ENCODE data around the gene EMX1. TPM values are rescaled to one million over a fixed set of nuclear protein-coding genes. Genes with fewer than 3 reads are reported as not detected.

The EMX1 gene
- total RNA-seq, 2 donors from 2014 or later: not detected

GRCh38 chr2:72961853-72962468 lies 44.6 kb downstream of the EMX1 start:
- no peak for ATAC-seq (replicated peaks)
- no peaks in the 10 kb centered on the region for H3K27me3 Mint-ChIP-seq
- H3K4me3 Mint-ChIP-seq: no peak overlapping the region
- peaks cover 3% of the 10 kb centered on the region for H3K4me1 Mint-ChIP-seq
- no peak overlapping the region for H3K27ac Mint-ChIP-seq
- H3K9me3 Mint-ChIP-seq: no peaks in the 10 kb centered on the region
- no peaks in the 10 kb centered on the region for H3K36me3 Mint-ChIP-seq (ENCODE audit: low read depth)

- no peak overlapping the region for H3K4me3 Mint-ChIP-seq
- H3K9me3 Mint-ChIP-seq: no peaks in the 10 kb centered on the region
- no peaks in the 10 kb centered on the region for H3K4me1 Mint-ChIP-seq
- H3K27me3 Mint-ChIP-seq: no peaks in the 10 kb centered on the region
- H3K36me3 Mint-ChIP-seq (ENCODE audit: low read depth): no peaks in the 10 kb centered on the region
- ATAC-seq (replicated peaks): no peak
- H3K27ac Mint-ChIP-seq: peak overlapping the region; percentile 75
These were observed 45.6 kb downstream of the EMX1 start for GRCh38 chr2:72962911-72963310.

GRCh38 chr2:72963423-72964145 lies 46.3 kb downstream of the EMX1 start:
- H3K4me1 Mint-ChIP-seq: no peaks in the 10 kb centered on the region
- H3K27ac Mint-ChIP-seq: peak overlapping the region; percentile 75
- no peaks in the 10 kb centered on the region for H3K27me3 Mint-ChIP-seq
- no peak for ATAC-seq (replicated peaks)
- no peaks in the 10 kb centered on the region for H3K9me3 Mint-ChIP-seq
- H3K4me3 Mint-ChIP-seq: no peak overlapping the region
- no peaks in the 10 kb centered on the region for H3K36me3 Mint-ChIP-seq (ENCODE audit: low read depth)

GRCh38 chr2:72964146-72964525 lies 46.8 kb downstream of the EMX1 start:
- ATAC-seq (replicated peaks): no peak
- Mint-ChIP-seq H3K4me3 (no peak overlapping the region), H3K4me1 (no peaks in the 10 kb centered on the region), H3K9me3 (no peaks in the 10 kb centered on the region), H3K36me3 (ENCODE audit: low read depth) (no peaks in the 10 kb centered on the region), H3K27me3 (no peaks in the 10 kb centered on the region), H3K27ac (no peak overlapping the region)

GRCh38 chr2:72965016-72965415 lies 47.7 kb downstream of the EMX1 start:
- no peak overlapping the region for H3K4me3 Mint-ChIP-seq
- H3K9me3 Mint-ChIP-seq: no peaks in the 10 kb centered on the region
- H3K4me1 Mint-ChIP-seq: no peaks in the 10 kb centered on the region
- ATAC-seq (replicated peaks): no peak
- no peaks in the 10 kb centered on the region for H3K36me3 Mint-ChIP-seq (ENCODE audit: low read depth)
- H3K27ac Mint-ChIP-seq: no peak overlapping the region
- no peaks in the 10 kb centered on the region for H3K27me3 Mint-ChIP-seq

- no peaks in the 10 kb centered on the region for H3K4me1 Mint-ChIP-seq
These were observed 48.6 kb downstream of the EMX1 start for GRCh38 chr2:72965770-72966450.

GRCh38 chr2:72968286-72968685 lies 51.0 kb downstream of the EMX1 start:
- H3K36me3 Mint-ChIP-seq (ENCODE audit: low read depth): no peaks in the 10 kb centered on the region

More at GRCh38 chr2:72965770-72966450, 48.6 kb downstream of the EMX1 start:
- Mint-ChIP-seq H3K27ac (no peak overlapping the region), H3K4me3 (no peak overlapping the region), H3K27me3 (no peaks in the 10 kb centered on the region), H3K9me3 (no peaks in the 10 kb centered on the region), H3K36me3 (ENCODE audit: low read depth) (no peaks in the 10 kb centered on the region)
- ATAC-seq (replicated peaks): no peak

GRCh38 chr2:72969706-72970105 lies 52.4 kb downstream of the EMX1 start:
- Mint-ChIP-seq H3K27ac (no peak overlapping the region), H3K36me3 (ENCODE audit: low read depth) (no peaks in the 10 kb centered on the region), H3K27me3 (peaks cover 3% of the 10 kb centered on the region), H3K9me3 (no peaks in the 10 kb centered on the region), H3K4me3 (no peak overlapping the region), H3K4me1 (no peaks in the 10 kb centered on the region)
- no peak for ATAC-seq (replicated peaks)

More at GRCh38 chr2:72968286-72968685, 51.0 kb downstream of the EMX1 start:
- Mint-ChIP-seq H3K4me1 (no peaks in the 10 kb centered on the region), H3K27me3 (no peaks in the 10 kb centered on the region), H3K9me3 (no peaks in the 10 kb centered on the region), H3K4me3 (no peak overlapping the region), H3K27ac (no peak overlapping the region)
- no peak for ATAC-seq (replicated peaks)

GRCh38 chr2:72971036-72971435 lies 53.7 kb downstream of the EMX1 start:
- ATAC-seq (replicated peaks): no peak
- Mint-ChIP-seq H3K36me3 (ENCODE audit: low read depth) (no peaks in the 10 kb centered on the region), H3K9me3 (no peaks in the 10 kb centered on the region), H3K27ac (no peak overlapping the region), H3K4me1 (no peaks in the 10 kb centered on the region), H3K4me3 (no peak overlapping the region), H3K27me3 (peaks cover 5% of the 10 kb centered on the region)

- no peaks in the 10 kb centered on the region for H3K9me3 Mint-ChIP-seq
These were observed 55.2 kb downstream of the EMX1 start for GRCh38 chr2:72972352-72973136.

GRCh38 chr2:72973137-72973535 lies 55.8 kb downstream of the EMX1 start:
- no peak overlapping the region for H3K27ac Mint-ChIP-seq
- no peaks in the 10 kb centered on the region for H3K9me3 Mint-ChIP-seq
- H3K36me3 Mint-ChIP-seq (ENCODE audit: low read depth): no peaks in the 10 kb centered on the region
- H3K4me1 Mint-ChIP-seq: no peaks in the 10 kb centered on the region
- no peak for ATAC-seq (replicated peaks)
- peaks cover 5% of the 10 kb centered on the region for H3K27me3 Mint-ChIP-seq
- H3K4me3 Mint-ChIP-seq: no peak overlapping the region

More at GRCh38 chr2:72972352-72973136, 55.2 kb downstream of the EMX1 start:
- no peak for ATAC-seq (replicated peaks)
- H3K27ac Mint-ChIP-seq: no peak overlapping the region
- H3K36me3 Mint-ChIP-seq (ENCODE audit: low read depth): no peaks in the 10 kb centered on the region
- H3K4me1 Mint-ChIP-seq: no peaks in the 10 kb centered on the region
- no peak overlapping the region for H3K4me3 Mint-ChIP-seq
- peaks cover 5% of the 10 kb centered on the region for H3K27me3 Mint-ChIP-seq

- H3K4me3 Mint-ChIP-seq: no peak overlapping the region
These were observed 56.5 kb downstream of the EMX1 start for GRCh38 chr2:72973566-72974435.

GRCh38 chr2:72974436-72974754 lies 57.1 kb downstream of the EMX1 start:
- no peaks in the 10 kb centered on the region for H3K4me1 Mint-ChIP-seq
- peaks cover 5% of the 10 kb centered on the region for H3K27me3 Mint-ChIP-seq
- H3K9me3 Mint-ChIP-seq: no peaks in the 10 kb centered on the region
- H3K27ac Mint-ChIP-seq: no peak overlapping the region
- H3K36me3 Mint-ChIP-seq (ENCODE audit: low read depth): no peaks in the 10 kb centered on the region
- H3K4me3 Mint-ChIP-seq: no peak overlapping the region
- ATAC-seq (replicated peaks): no peak

More at GRCh38 chr2:72973566-72974435, 56.5 kb downstream of the EMX1 start:
- Mint-ChIP-seq H3K27me3 (peaks cover 5% of the 10 kb centered on the region), H3K9me3 (no peaks in the 10 kb centered on the region), H3K36me3 (ENCODE audit: low read depth) (no peaks in the 10 kb centered on the region), H3K27ac (no peak overlapping the region), H3K4me1 (no peaks in the 10 kb centered on the region)
- ATAC-seq (replicated peaks): peak; percentile 70

GRCh38 chr2:72975017-72975416 lies 57.7 kb downstream of the EMX1 start:
- Mint-ChIP-seq H3K4me1 (no peaks in the 10 kb centered on the region), H3K9me3 (no peaks in the 10 kb centered on the region), H3K27ac (no peak overlapping the region), H3K4me3 (no peak overlapping the region), H3K36me3 (ENCODE audit: low read depth) (no peaks in the 10 kb centered on the region), H3K27me3 (peaks cover 5% of the 10 kb centered on the region)
- ATAC-seq (replicated peaks): no peak
